A549 (cell line): ENCODE measurements around the gene CHST11. TPM values are rescaled to one million over a fixed set of nuclear protein-coding genes. Genes with fewer than 3 reads are reported as not detected.

ENCODE experiments used
- ATAC-seq, 2 experiments: fragments of 200-7000 bp in 1 of 2; fragments of >200 bp in 1 of 2; cut with Nextera tagmentation in 1 of 2; cut with Tn5 transposase in 1 of 2; 3 replicates each; pipeline versions ENCODE4 v1.8.0 to v1.9.1; 2018 to 2020; ENCODE audit warnings: mild to moderate bottlenecking in 1 of 2, moderate library complexity in 1 of 2
- CTCF ChIA-PET: fragments of 300-600 bp; sonication (Branson Sonifier 250); formaldehyde crosslinking; extraction: SDS; loops from one replicate; lab custom pipeline; 2021; ENCODE audit warnings: antibody characterized with exemption, inconsistent platforms; lab: Yijun Ruan, JAX
- POLR2A ChIA-PET: fragments of 350-600 bp; formaldehyde crosslinking; extraction: SDS; loops from one replicate; lab custom pipeline; 2021; ENCODE audit warnings: antibody characterized with exemption, inconsistent platforms; lab: Yijun Ruan, JAX
- DNase-seq, 2 experiments: peaks; one replicate each; pipeline versions ENCODE4 v3.0.0 to v3.0.0-alpha.2; 2011 to 2016; ENCODE audit warnings: low read depth in 1 of 2, low spot score in 1 of 2
- FAIRE-seq: peaks from 2 replicates; lab custom pipeline; 2011; peaks lifted over from hg19 to GRCh38; lab: Jason Lieb, UNC
- H3K27ac ChIP-seq, 2 experiments: fragments of >200 bp; sonication (Bioruptor Twin); formaldehyde crosslinking; 3 replicates each; pipeline ENCODE4 v1.5.1; 2016 to 2017
- H3K4me1 ChIP-seq: fragments of >200 bp; sonication (Bioruptor Twin); formaldehyde crosslinking; 3 replicates; pipeline ENCODE4 v1.6.1; 2016
- H3K4me2 ChIP-seq: fragments of >200 bp; sonication (Bioruptor Twin); formaldehyde crosslinking; 3 replicates; pipeline ENCODE4 v1.6.1; 2016
- H3K4me3 ChIP-seq: fragments of >200 bp; sonication (Bioruptor Twin); formaldehyde crosslinking; 3 replicates; pipeline ENCODE4 v1.5.1; 2016
- H3K9me3 ChIP-seq: fragments of >200 bp; sonication (Bioruptor Twin); formaldehyde crosslinking; 3 replicates; pipeline ENCODE4 v1.6.1; 2016
- BHLHE40 ChIP-seq: IDR thresholded peaks from 2 replicates; pipeline ENCODE4 v1.6.1; 2012; ENCODE audit warnings: low read depth, low read length, inconsistent platforms
- CEBPB ChIP-seq, 2 experiments: fragments of >200 bp in 1 of 2; sonication (Bioruptor Twin) in 1 of 2; formaldehyde crosslinking in 1 of 2; IDR thresholded peaks; 2 replicates each; pipeline ENCODE4 v1.6.1; 2012 to 2016
- CHD2 ChIP-seq: fragments of 150-350 bp; IDR thresholded peaks from 2 replicates; pipeline ENCODE4 v1.6.1; 2014; ENCODE audit warnings: low read length; ENCODE audit not compliant: partially characterized antibody
- ESRRA ChIP-seq: fragments of 150-350 bp; IDR thresholded peaks from 2 replicates; pipeline ENCODE4 v1.6.1; 2014; ENCODE audit warnings: mild to moderate bottlenecking, low read length, borderline replicate concordance
- FOSB ChIP-seq: fragments of 250-450 bp; sonication (Bioruptor Pico); IDR thresholded peaks from 2 replicates; pipeline ENCODE4 v1.5.0; 2020; ENCODE audit warnings: mild to moderate bottlenecking, moderate library complexity
- FOXS1 ChIP-seq: fragments of 250-450 bp; sonication (Bioruptor Pico); IDR thresholded peaks from 2 replicates; pipeline ENCODE4 v1.5.0; 2020; ENCODE audit warnings: mild to moderate bottlenecking, moderate library complexity
- HDAC2 ChIP-seq: fragments of 200-600 bp; sonication (generic); IDR thresholded peaks from 2 replicates; pipeline ENCODE4 v1.6.1; 2016
- JUN ChIP-seq, 2 experiments: fragments of >200 bp; sonication (Bioruptor Twin); formaldehyde crosslinking; IDR thresholded peaks; 2 replicates in 1 of 2; 3 replicates in 1 of 2; pipeline ENCODE4 v1.6.1; 2016 to 2017
- POLR2A ChIP-seq: IDR thresholded peaks from 2 replicates; pipeline ENCODE4 v1.6.1; 2012; ENCODE audit warnings: mild to moderate bottlenecking, low read length
- RARB ChIP-seq: fragments of 250-450 bp; sonication (Bioruptor Pico); IDR thresholded peaks from 2 replicates; pipeline ENCODE4 v1.8.0; 2021; ENCODE audit warnings: mild to moderate bottlenecking, moderate library complexity
- RNF2 ChIP-seq: fragments of 200-600 bp; sonication (generic); IDR thresholded peaks from 2 replicates; pipeline ENCODE4 v1.6.1; 2016; ENCODE audit warnings: low read depth, mild to moderate bottlenecking, antibody characterized with exemption, moderate library complexity, borderline replicate concordance
- SMC3 ChIP-seq: fragments of >200 bp; sonication (Bioruptor Twin); formaldehyde crosslinking; IDR thresholded peaks from 3 replicates; pipeline ENCODE4 v1.6.1; 2018; ENCODE audit warnings: inconsistent platforms
- SREBF2 ChIP-seq: fragments of 450-650 bp; IDR thresholded peaks from 2 replicates; pipeline ENCODE4 v1.6.1; 2014; ENCODE audit warnings: mild to moderate bottlenecking, moderate library complexity
- TFCP2L1 ChIP-seq: fragments of 250-450 bp; sonication (Bioruptor Pico); IDR thresholded peaks from 2 replicates; pipeline ENCODE4 v1.5.0; 2021; ENCODE audit warnings: mild to moderate bottlenecking
- TP53 ChIP-seq: fragments of 250-450 bp; sonication (Bioruptor Pico); IDR thresholded peaks from 2 replicates; pipeline ENCODE4 v1.5.0; 2021; ENCODE audit warnings: mild to moderate bottlenecking, moderate library complexity
- ZNF302 ChIP-seq: fragments of 250-450 bp; sonication (Bioruptor Pico); IDR thresholded peaks from 2 replicates; pipeline ENCODE4 v1.9.0; 2021; ENCODE audit warnings: inconsistent platforms, mild to moderate bottlenecking, moderate library complexity
- WGBS: methylation state at CpG from one replicate; pipeline ENCODE4 v1.1.6; 2017; ENCODE audit errors: missing lambda C conversion rate; 5-methylcytosine and 5-hydroxymethylcytosine counted together
- polyA plus RNA-seq, 4 experiments: library from polyadenylated mRNA; depleted of rRNA in 3 of 4; stranded (reverse); fragments of >200 nt; fragmentation: RNase III in 1 of 4; extraction: RNeasy Plus Mini Kit Qiagen cat#74134 plus additional on column Dnase treatment in 1 of 4; gene quantifications; 2 replicates in 3 of 4; 3 replicates in 1 of 4; pipeline ENCODE4 v1.2.3, GENCODE V29; 2011 to 2017
- TF ChIP-seq, protein P1 (sequence below): fragments of 200-600 bp; sonication (generic); IDR thresholded peaks from 2 replicates; pipeline ENCODE4 v1.6.1; 2016; ENCODE audit warnings: antibody characterized with exemption, mild to moderate bottlenecking, moderate library complexity
- TF ChIP-seq, protein P2 (sequence below): fragments of >200 bp; sonication (Bioruptor Twin); formaldehyde crosslinking; IDR thresholded peaks from 2 replicates; pipeline ENCODE4 v1.6.1; 2016
- TF ChIP-seq, protein P3 (sequence below): fragments of 150-350 bp; IDR thresholded peaks from 2 replicates; pipeline ENCODE4 v1.6.1; 2014; ENCODE audit warnings: low read depth, mild to moderate bottlenecking, low read length
- TF ChIP-seq, protein P4 (sequence below): fragments of 450-650 bp; IDR thresholded peaks from 2 replicates; pipeline ENCODE4 v1.6.1; 2014; ENCODE audit warnings: antibody characterized with exemption
- TF ChIP-seq, protein P5 (sequence below): fragments of 250-450 bp; sonication (Bioruptor Pico); IDR thresholded peaks from 2 replicates; pipeline ENCODE4 v1.5.0; 2020; ENCODE audit warnings: low read depth, mild to moderate bottlenecking, moderate library complexity
- TF ChIP-seq, protein P6 (sequence below): IDR thresholded peaks from 2 replicates; pipeline ENCODE4 v1.6.1; 2012

Gene CHST11
- polyA plus RNA-seq, 2 of the 4 experiments (the other 2 are of a cell fraction): 19.2 to 21.8 TPM

DNA sequence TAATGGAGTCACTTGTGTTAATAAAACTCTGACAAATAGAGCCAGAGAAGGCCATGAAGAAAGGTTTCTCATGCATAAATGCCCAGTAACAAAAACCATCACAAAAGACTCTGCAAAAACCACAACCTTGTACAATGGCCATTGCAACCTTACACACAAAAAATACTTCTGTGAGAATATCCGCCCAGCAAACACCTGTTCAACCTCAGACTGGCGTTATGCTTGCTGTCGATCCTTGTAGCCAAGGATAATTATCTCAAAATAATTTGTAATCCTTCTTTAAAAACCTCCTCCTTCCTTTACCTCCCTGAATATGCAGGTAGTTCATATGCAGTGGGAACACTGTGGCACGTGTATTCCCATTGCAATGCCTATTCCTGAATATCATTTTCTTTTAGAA, 344.3 kb downstream of the CHST11 start:
- POLR2A ChIA-PET: no interaction called here

DNA sequence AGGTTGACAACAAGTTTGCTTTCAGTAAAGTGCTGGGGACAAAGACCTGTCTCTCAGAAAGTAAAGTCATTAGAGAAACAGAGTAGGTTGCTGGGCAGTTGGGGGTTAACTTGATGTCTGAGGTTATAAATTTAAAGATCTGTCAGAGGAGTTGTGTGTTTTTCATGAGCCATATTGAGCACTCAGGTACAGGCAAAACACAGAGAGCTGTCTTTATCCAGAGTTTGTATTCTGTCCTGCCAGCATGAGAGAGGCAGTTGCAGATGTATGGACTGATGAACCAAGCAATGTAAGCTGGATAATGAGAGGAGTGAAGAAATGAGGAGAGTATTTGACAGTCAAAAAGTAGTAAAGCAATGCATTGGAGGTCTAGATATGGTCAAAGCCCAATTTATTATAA, 344.7 kb downstream of the CHST11 start:
- ChIA-PET CTCF (no interaction called here), POLR2A (no interaction called here)
- H3K4me1 ChIP-seq: no peaks in the 10 kb centered on the region
- no peaks in the 10 kb centered on the region for H3K9me3 ChIP-seq
- no peak overlapping the region for H3K4me3 ChIP-seq
- FAIRE-seq (no peak), DNase-seq (no peak), ATAC-seq (no peak)
- H3K27ac ChIP-seq: no peak overlapping the region
- no peak overlapping the region for H3K4me2 ChIP-seq
- TF ChIP-seq, protein P1, sequence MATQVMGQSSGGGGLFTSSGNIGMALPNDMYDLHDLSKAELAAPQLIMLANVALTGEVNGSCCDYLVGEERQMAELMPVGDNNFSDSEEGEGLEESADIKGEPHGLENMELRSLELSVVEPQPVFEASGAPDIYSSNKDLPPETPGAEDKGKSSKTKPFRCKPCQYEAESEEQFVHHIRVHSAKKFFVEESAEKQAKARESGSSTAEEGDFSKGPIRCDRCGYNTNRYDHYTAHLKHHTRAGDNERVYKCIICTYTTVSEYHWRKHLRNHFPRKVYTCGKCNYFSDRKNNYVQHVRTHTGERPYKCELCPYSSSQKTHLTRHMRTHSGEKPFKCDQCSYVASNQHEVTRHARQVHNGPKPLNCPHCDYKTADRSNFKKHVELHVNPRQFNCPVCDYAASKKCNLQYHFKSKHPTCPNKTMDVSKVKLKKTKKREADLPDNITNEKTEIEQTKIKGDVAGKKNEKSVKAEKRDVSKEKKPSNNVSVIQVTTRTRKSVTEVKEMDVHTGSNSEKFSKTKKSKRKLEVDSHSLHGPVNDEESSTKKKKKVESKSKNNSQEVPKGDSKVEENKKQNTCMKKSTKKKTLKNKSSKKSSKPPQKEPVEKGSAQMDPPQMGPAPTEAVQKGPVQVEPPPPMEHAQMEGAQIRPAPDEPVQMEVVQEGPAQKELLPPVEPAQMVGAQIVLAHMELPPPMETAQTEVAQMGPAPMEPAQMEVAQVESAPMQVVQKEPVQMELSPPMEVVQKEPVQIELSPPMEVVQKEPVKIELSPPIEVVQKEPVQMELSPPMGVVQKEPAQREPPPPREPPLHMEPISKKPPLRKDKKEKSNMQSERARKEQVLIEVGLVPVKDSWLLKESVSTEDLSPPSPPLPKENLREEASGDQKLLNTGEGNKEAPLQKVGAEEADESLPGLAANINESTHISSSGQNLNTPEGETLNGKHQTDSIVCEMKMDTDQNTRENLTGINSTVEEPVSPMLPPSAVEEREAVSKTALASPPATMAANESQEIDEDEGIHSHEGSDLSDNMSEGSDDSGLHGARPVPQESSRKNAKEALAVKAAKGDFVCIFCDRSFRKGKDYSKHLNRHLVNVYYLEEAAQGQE: no peak

More for the DNA sequence above, 344.3 kb downstream of the CHST11 start:
- DNase-seq (no peak), ATAC-seq (no peak), FAIRE-seq (no peak)
- Histone ChIP-seq H3K4me2 (no peak overlapping the region), H3K4me1 (no peaks in the 10 kb centered on the region), H3K9me3 (no peaks in the 10 kb centered on the region), H3K4me3 (no peak overlapping the region), H3K27ac (no peak overlapping the region)
- WGBS: 84% methylated on average over 4 of the region's 4 CpGs
- TF ChIP-seq BHLHE40: no peak
- TF ChIP-seq, protein P2, sequence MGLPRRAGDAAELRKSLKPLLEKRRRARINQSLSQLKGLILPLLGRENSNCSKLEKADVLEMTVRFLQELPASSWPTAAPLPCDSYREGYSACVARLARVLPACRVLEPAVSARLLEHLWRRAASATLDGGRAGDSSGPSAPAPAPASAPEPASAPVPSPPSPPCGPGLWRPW: no peak
- no peak for TF ChIP-seq TFCP2L1 (CRISPR knock-in tag)
- no peak for TF ChIP-seq POLR2A
- no peak for TF ChIP-seq JUN (IDR thresholded peaks at IDR 0.05)
- TF ChIP-seq ZNF302 (CRISPR knock-in tag): no peak
- TF ChIP-seq RARB (CRISPR knock-in tag): no peak
- no peak for TF ChIP-seq SREBF2
- TF ChIP-seq TP53: no peak
- TF ChIP-seq, protein P3, sequence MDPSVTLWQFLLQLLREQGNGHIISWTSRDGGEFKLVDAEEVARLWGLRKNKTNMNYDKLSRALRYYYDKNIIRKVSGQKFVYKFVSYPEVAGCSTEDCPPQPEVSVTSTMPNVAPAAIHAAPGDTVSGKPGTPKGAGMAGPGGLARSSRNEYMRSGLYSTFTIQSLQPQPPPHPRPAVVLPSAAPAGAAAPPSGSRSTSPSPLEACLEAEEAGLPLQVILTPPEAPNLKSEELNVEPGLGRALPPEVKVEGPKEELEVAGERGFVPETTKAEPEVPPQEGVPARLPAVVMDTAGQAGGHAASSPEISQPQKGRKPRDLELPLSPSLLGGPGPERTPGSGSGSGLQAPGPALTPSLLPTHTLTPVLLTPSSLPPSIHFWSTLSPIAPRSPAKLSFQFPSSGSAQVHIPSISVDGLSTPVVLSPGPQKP: no peak
- TF ChIP-seq, protein P4, sequence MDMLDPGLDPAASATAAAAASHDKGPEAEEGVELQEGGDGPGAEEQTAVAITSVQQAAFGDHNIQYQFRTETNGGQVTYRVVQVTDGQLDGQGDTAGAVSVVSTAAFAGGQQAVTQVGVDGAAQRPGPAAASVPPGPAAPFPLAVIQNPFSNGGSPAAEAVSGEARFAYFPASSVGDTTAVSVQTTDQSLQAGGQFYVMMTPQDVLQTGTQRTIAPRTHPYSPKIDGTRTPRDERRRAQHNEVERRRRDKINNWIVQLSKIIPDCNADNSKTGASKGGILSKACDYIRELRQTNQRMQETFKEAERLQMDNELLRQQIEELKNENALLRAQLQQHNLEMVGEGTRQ: no peak
- TF ChIP-seq CEBPB (IDR thresholded peaks at IDR 0.05): no peak
- TF ChIP-seq ESRRA: no peak
- TF ChIP-seq, protein P5, sequence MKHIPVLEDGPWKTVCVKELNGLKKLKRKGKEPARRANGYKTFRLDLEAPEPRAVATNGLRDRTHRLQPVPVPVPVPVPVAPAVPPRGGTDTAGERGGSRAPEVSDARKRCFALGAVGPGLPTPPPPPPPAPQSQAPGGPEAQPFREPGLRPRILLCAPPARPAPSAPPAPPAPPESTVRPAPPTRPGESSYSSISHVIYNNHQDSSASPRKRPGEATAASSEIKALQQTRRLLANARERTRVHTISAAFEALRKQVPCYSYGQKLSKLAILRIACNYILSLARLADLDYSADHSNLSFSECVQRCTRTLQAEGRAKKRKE (CRISPR knock-in tag): no peak
- no peak for TF ChIP-seq FOSB (CRISPR knock-in tag)
- CTCF ChIA-PET: no interaction called here

DNA sequence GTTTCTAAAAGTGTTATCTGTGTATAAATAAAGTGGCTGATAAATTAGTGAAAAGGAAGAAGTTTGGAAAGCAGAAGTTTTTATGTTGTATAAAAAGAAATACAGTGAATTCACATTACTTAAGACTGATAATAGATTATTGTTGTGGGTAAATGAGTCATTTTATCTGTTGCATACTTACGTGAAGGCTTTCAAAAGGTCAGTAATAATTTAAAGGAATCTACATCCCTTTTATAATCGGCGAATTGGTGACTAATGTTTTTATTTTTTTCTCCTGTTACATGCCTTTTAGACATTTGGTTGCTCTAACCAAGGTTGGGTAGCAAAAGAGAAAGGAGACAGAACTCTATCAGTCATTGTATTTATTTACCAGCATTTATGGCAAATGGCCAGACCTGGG, 345.5 kb downstream of the CHST11 start:
- FAIRE-seq (peak; percentile 32), DNase-seq (no peak), ATAC-seq (no peak)
- Histone ChIP-seq H3K4me1 (no peaks in the 10 kb centered on the region), H3K4me3 (no peak overlapping the region), H3K9me3 (no peaks in the 10 kb centered on the region), H3K4me2 (no peak overlapping the region), H3K27ac (no peak overlapping the region)
- POLR2A ChIA-PET: no interaction called here
- CTCF ChIA-PET: no interaction called here
- WGBS: 76% methylated on average over 3 of the region's 3 CpGs
- no peak for TF ChIP-seq ESRRA
- TF ChIP-seq, protein P4: no peak
- no peak for TF ChIP-seq FOSB (CRISPR knock-in tag)
- TF ChIP-seq JUN (IDR thresholded peaks at IDR 0.05): no peak
- TF ChIP-seq RNF2: no peak
- TF ChIP-seq CHD2: no peak
- no peak for TF ChIP-seq TFCP2L1 (CRISPR knock-in tag)
- TF ChIP-seq SREBF2: no peak
- no peak for TF ChIP-seq SMC3
- no peak for TF ChIP-seq FOXS1 (CRISPR knock-in tag)
- no peak for TF ChIP-seq HDAC2
- TF ChIP-seq, protein P2: no peak
- TF ChIP-seq TP53: no peak
- TF ChIP-seq, protein P6, sequence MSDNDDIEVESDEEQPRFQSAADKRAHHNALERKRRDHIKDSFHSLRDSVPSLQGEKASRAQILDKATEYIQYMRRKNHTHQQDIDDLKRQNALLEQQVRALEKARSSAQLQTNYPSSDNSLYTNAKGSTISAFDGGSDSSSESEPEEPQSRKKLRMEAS: no peak
